CD4-positive, alpha-beta T cell (primary cell): ENCODE data around the gene TXNRD2. TPM values are rescaled to one million over a fixed set of nuclear protein-coding genes. Genes with fewer than 3 reads are reported as not detected.

Source experiments
- ATAC-seq: fragments of 200-7000 bp; cut with Tn5 transposase; one replicate; pipeline ENCODE4 v1.10.0; 2022; ENCODE audit warnings: mild to moderate bottlenecking; ENCODE audit not compliant: poor library complexity
- CTCF ChIA-PET: fragments of 350-600 bp; sonication (Branson Sonifier 250); formaldehyde crosslinking; loops from one replicate; lab custom pipeline; 2021; ENCODE audit warnings: antibody characterized with exemption, inconsistent platforms; lab: Charles Lee
- POLR2A ChIA-PET: fragments of 350-600 bp; sonication (Branson Sonifier 250); formaldehyde crosslinking; loops from one replicate; lab custom pipeline; 2021; ENCODE audit warnings: antibody characterized with exemption, inconsistent platforms; lab: Charles Lee
- DNase-seq, 14 experiments: peaks; one replicate each; pipeline ENCODE4 v3.0.0-alpha.2; 2013 to 2020; ENCODE audit warnings: mixed read lengths in 2 of 14
- H3K27ac ChIP-seq, 2 donors: one replicate each; pipeline versions ENCODE4 v1.5.1 to v1.7.0; 2013; ENCODE audit warnings: low read length in 2 of 2, low read depth in 1 of 2, mild to moderate bottlenecking in 1 of 2
- H3K27me3 ChIP-seq, 2 experiments: 1 replicate in 1 of 2; 2 replicates in 1 of 2; pipeline versions ENCODE4 v1.6.1 to v1.7.0; 2013; ENCODE audit warnings: low read length in 2 of 2, control low read depth in 1 of 2, mild to moderate bottlenecking in 1 of 2, moderate library complexity in 1 of 2; ENCODE audit not compliant: insufficient read depth in 2 of 2, control insufficient read depth in 1 of 2
- H3K36me3 ChIP-seq: one replicate; pipeline ENCODE4 v1.6.1; 2013; ENCODE audit warnings: low read length, control low read depth; ENCODE audit not compliant: insufficient read depth
- H3K4me1 ChIP-seq: one replicate; pipeline ENCODE4 v1.6.1; 2013; ENCODE audit warnings: low read length, control low read depth; ENCODE audit not compliant: insufficient read depth
- H3K4me3 ChIP-seq: one replicate; pipeline ENCODE4 v1.5.1; 2013; ENCODE audit warnings: mild to moderate bottlenecking, low read length, moderate library complexity
- H3K9me3 ChIP-seq, 2 experiments: 1 replicate in 1 of 2; 2 replicates in 1 of 2; pipeline versions ENCODE4 v1.6.1 to v1.7.0; 2013; ENCODE audit warnings: low read length in 2 of 2, mild to moderate bottlenecking in 2 of 2, control low read depth in 1 of 2, moderate library complexity in 1 of 2; ENCODE audit not compliant: control insufficient read depth in 1 of 2, insufficient read depth in 1 of 2
- H3K27ac Mint-ChIP-seq: one replicate; pipeline ENCODE4 v1.8.0; 2020; ENCODE audit warnings: mixed read lengths
- H3K27me3 Mint-ChIP-seq: one replicate; pipeline ENCODE4 v1.8.0; 2021; ENCODE audit warnings: mixed read lengths
- H3K36me3 Mint-ChIP-seq: one replicate; pipeline ENCODE4 v1.8.0; 2021; ENCODE audit warnings: low read depth, mixed read lengths
- H3K4me1 Mint-ChIP-seq: one replicate; pipeline ENCODE4 v1.8.0; 2021; ENCODE audit warnings: low read depth, mixed read lengths
- H3K4me3 Mint-ChIP-seq: one replicate; pipeline ENCODE4 v1.8.0; 2020; ENCODE audit warnings: mild to moderate bottlenecking, mixed read lengths
- H3K9me3 Mint-ChIP-seq: one replicate; pipeline ENCODE4 v1.8.0; 2020; ENCODE audit warnings: mixed read lengths
- intact Hi-C, 2 experiments: fragments of 100-400 bp; cut with DNase I in 1 of 2; cut with micrococcal nuclease in 1 of 2; formaldehyde crosslinking; loops; one replicate each; pipeline versions ENCODE4 v1.15.1 to v1.9.0; 2023 to 2025; cut with DNase I, micrococcal nuclease
- total RNA-seq, 174 experiments: library from RNA in 2 of 174; stranded (reverse) in 2 of 174; gene quantifications; one replicate each; pipeline ENCODE4 v1.2.3 and lab custom pipeline; 2021 to 2026
- TF ChIP-seq, protein P1 (sequence below): fragments of 200-600 bp; IDR thresholded peaks from one replicate; pipeline ENCODE4 v1.8.0; 2022; ENCODE audit warnings: antibody characterized with exemption, mild to moderate bottlenecking

The TXNRD2 gene
- total RNA-seq, 2 experiments from 2014 or later = 18.6 to 19.5 TPM

DNA sequence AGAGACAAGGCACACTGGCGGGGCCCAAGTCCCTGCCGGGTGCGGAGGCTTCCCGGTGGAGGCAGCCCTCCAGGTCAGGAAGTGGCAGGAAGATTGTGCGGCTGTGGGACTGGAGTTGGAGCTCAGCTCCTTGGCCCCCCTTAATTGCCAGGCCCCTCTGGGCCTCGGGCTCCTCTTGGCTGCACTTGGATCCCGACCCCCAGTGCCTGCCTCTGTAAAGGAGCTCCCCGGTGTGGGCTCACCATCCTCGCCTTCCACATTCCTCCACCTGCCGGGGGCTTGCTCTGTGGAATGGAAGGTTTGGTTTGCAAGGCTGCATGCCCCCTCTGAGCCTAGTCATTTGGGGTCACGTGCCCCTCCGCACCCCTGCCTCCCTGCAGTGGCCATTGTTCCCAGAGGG, 38.1 kb downstream of the TXNRD2 start:
- Histone ChIP-seq H3K36me3 (peaks cover 15% of the 10 kb centered on the region), H3K27me3 (no peaks in the 10 kb centered on the region), H3K27ac (no peak overlapping the region), H3K4me1 (no peaks in the 10 kb centered on the region), H3K9me3 (no peaks in the 10 kb centered on the region), H3K4me3 (no peak overlapping the region)
- peaks cover 10% of the 10 kb centered on the region for H3K36me3 Mint-ChIP-seq
- no peaks in the 10 kb centered on the region for H3K9me3 Mint-ChIP-seq
- H3K27ac Mint-ChIP-seq = no peak overlapping the region
- CTCF ChIA-PET = no interaction called here
- no peaks in the 10 kb centered on the region for H3K4me1 Mint-ChIP-seq
- POLR2A ChIA-PET = no interaction called here
- no peak overlapping the region for H3K4me3 Mint-ChIP-seq
- TF ChIP-seq, protein P1, sequence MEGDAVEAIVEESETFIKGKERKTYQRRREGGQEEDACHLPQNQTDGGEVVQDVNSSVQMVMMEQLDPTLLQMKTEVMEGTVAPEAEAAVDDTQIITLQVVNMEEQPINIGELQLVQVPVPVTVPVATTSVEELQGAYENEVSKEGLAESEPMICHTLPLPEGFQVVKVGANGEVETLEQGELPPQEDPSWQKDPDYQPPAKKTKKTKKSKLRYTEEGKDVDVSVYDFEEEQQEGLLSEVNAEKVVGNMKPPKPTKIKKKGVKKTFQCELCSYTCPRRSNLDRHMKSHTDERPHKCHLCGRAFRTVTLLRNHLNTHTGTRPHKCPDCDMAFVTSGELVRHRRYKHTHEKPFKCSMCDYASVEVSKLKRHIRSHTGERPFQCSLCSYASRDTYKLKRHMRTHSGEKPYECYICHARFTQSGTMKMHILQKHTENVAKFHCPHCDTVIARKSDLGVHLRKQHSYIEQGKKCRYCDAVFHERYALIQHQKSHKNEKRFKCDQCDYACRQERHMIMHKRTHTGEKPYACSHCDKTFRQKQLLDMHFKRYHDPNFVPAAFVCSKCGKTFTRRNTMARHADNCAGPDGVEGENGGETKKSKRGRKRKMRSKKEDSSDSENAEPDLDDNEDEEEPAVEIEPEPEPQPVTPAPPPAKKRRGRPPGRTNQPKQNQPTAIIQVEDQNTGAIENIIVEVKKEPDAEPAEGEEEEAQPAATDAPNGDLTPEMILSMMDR = no peak
- ATAC-seq (no peak), DNase-seq (no peak)
- intact Hi-C loops = no loop called here
- H3K27me3 Mint-ChIP-seq = no peaks in the 10 kb centered on the region

DNA sequence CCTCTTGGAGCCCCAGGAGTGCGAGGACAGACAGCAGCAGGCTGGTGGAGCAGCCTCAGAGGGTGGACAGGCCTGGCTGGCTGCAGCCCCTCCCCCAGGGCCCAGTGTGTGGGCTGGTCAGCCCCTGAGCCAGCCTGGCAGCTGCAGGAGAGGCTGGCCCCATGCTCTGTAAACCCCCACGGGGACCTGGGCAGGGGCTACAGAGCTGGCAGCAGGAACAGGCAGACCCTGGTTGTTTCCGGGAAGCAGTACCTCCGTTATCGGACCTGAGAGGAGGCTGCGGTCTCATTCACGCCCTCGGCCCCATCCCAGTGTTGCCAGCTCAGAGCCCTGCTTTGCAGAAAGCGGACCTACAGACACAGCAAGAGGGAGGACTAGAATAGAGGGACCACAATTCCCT, 38.6 kb downstream of the TXNRD2 start:
- ATAC-seq (no peak), DNase-seq (no peak)
- Histone ChIP-seq H3K4me1 (no peaks in the 10 kb centered on the region), H3K4me3 (no peak overlapping the region), H3K27me3 (no peaks in the 10 kb centered on the region), H3K36me3 (peaks cover 15% of the 10 kb centered on the region), H3K9me3 (no peaks in the 10 kb centered on the region), H3K27ac (no peak overlapping the region)
- H3K36me3 Mint-ChIP-seq = peaks cover 10% of the 10 kb centered on the region
- ChIA-PET POLR2A (interaction anchor here (0.7 kb wide), 1 partner anchor 1767 kb away, joined by 3 read pairs; no protein-coding TSS in a partner anchor), CTCF (interaction anchor here (1.8 kb wide), 1 partner anchor 173 kb away, joined by 5 read pairs; no protein-coding TSS in a partner anchor)
- H3K9me3 Mint-ChIP-seq = no peaks in the 10 kb centered on the region
- TF ChIP-seq, protein P1 = no peak
- no peak overlapping the region for H3K27ac Mint-ChIP-seq
- no peak overlapping the region for H3K4me3 Mint-ChIP-seq
- intact Hi-C loops = no loop called here
- H3K4me1 Mint-ChIP-seq = no peaks in the 10 kb centered on the region
- H3K27me3 Mint-ChIP-seq = no peaks in the 10 kb centered on the region

DNA sequence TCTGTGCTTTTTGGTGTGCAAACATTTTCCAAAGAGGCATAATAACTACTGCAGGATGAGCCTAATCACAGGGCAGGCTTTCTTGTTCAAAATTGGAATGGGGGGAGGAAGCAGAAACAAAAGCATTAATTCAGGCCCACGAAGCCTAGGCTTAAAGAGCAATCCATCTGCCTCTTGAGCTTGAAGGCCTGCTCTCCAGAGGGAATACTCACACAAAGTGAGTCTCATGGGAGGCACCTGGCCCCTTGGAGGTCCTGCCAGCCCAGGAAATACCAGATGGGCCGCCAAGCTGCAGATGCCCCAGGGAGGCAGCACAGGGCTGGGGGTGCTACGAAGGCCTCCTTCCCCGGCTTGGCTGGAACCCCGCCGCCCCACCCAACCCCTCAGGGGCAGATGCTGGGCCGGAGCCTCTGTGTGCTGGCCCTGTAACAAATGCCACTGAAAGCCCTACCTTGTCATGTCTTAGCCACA, 39.3 kb downstream of the TXNRD2 start:
- Mint-ChIP-seq H3K4me1 (peaks cover 2% of the 10 kb centered on the region), H3K27me3 (no peaks in the 10 kb centered on the region), H3K36me3 (peaks cover 10% of the 10 kb centered on the region), H3K9me3 (no peaks in the 10 kb centered on the region), H3K27ac (no peak overlapping the region), H3K4me3 (no peak overlapping the region)
- intact Hi-C loops = no loop called here
- DNase-seq (no peak), ATAC-seq (no peak)
- Histone ChIP-seq H3K27me3 (no peaks in the 10 kb centered on the region), H3K27ac (no peak overlapping the region), H3K9me3 (no peaks in the 10 kb centered on the region), H3K4me3 (no peak overlapping the region), H3K4me1 (peaks cover 4% of the 10 kb centered on the region), H3K36me3 (peaks cover 20% of the 10 kb centered on the region)
- ChIA-PET CTCF (interaction anchor here (1.8 kb wide), 1 partner anchor 172 kb away, joined by 5 read pairs; no protein-coding TSS in a partner anchor), POLR2A (interaction anchor here (1.9 kb wide), 1 partner anchor 10 kb away, joined by 10 read pairs; no protein-coding TSS in a partner anchor)
- TF ChIP-seq, protein P1 = no peak
